SHP77 (cell line): ENCODE data around the gene PGS1.

Source experiments
- DNase-seq, 2 experiments: peaks; one replicate each; lab custom pipeline; 2025; lab: John Stamatoyannopoulos, UW

Gene PGS1

DNA sequence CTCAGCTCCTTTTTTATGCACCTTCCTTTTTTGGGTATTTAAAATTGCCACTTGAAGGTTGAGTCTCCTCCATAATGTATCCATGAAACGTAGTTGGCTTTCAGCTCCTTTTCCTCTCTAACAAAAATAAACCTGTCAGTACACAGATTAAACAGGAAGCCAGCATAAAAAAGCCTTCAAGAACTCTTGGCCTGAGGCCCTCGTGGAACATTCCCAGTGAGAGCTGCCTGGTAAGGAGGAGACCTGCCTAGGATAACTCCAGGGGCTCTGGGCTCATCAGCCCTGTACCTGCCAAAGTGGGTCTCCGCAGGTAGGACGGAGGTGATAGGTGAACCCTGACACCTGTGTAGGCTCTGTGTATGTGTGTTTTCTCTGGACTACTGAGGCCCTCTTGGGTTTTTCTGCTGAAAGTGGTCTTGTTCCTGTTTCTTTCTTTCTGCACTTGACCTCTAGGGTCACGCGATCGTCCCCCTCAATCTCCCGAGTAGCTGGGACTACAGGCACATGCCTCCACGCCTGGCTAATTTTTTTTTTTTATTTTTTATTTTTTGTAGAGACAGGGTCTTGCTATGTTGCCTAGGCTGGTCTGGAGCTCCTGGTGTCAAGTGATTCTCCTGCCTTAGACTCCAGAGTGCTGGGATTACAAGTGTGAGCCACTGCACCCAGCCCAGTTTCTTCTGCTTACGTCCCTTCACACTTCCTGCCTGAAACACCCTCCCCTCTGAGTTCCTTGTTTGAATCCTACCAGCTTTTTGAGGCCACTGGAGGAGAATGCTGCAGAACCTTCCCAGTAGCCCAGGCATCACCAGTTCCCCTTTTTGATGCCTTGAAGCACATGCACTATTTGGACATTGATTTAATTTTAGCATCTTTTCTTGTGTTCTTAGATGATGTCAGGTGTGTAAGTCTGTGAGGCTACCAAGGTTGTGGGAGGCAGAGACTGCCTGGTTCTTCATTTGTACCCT lies 9.8 kb downstream of the PGS1 start:
- DNase-seq = no peak

GRCh38 chr17:78390241-78391050 lies 12.0 kb downstream of the PGS1 start:
- DNase-seq = no peak

- no peak for DNase-seq
These were observed 12.6 kb downstream of the PGS1 start for GRCh38 chr17:78391051-78391431.

GRCh38 chr17:78391843-78392242 lies 13.4 kb downstream of the PGS1 start:
- no peak for DNase-seq

- no peak for DNase-seq
These were observed 13.8 kb downstream of the PGS1 start for GRCh38 chr17:78392295-78392694.

DNA sequence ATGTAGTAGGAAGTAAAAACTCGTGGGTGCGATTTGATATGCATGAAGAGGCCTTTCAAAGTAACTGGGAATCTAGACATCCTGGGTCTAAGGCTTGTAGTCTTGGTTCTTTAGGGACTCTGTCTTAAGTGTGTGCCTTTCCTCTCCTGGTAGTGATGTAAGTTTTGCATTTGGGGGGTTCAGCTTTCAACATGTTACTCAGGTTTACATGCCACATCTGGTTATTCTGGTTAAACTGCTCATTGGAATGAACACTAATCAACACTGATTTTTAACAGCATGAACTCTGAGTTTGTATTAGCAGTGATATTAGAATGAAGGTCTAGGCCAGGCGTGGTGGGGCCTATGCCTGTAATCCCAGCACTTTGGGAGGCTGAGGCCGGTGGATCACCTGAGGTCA lies 15.1 kb downstream of the PGS1 start:
- DNase-seq = no peak

DNA sequence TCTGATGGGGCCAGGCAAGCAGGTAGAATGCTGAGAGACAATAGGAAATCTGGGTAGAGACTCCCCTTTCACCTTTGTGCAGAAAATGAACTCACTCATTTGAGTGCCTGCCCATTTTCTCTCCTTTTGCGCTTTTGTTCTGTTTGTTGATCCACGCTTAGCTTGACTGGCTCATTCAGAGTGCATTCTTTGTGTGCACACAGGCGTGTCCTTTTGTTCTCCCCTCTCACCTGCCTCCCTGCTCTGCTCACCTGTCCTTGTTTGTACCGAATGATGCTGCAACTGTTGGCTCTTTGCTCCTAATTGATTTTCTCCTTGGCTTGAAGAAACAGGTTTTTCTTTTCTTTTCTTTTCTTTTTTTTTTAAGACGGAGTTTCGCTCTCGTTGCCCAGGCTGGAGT lies 15.8 kb downstream of the PGS1 start:
- no peak for DNase-seq

GRCh38 chr17:78395155-78395554 lies 16.7 kb downstream of the PGS1 start:
- DNase-seq = no peak

GRCh38 chr17:78396441-78397337 lies 18.2 kb downstream of the PGS1 start:
- DNase-seq = no peak

- DNase-seq = no peak
These were observed 19.2 kb downstream of the PGS1 start for GRCh38 chr17:78397681-78398101.

- DNase-seq = no peak
These were observed 19.9 kb downstream of the PGS1 start for GRCh38 chr17:78398390-78398789.

DNA sequence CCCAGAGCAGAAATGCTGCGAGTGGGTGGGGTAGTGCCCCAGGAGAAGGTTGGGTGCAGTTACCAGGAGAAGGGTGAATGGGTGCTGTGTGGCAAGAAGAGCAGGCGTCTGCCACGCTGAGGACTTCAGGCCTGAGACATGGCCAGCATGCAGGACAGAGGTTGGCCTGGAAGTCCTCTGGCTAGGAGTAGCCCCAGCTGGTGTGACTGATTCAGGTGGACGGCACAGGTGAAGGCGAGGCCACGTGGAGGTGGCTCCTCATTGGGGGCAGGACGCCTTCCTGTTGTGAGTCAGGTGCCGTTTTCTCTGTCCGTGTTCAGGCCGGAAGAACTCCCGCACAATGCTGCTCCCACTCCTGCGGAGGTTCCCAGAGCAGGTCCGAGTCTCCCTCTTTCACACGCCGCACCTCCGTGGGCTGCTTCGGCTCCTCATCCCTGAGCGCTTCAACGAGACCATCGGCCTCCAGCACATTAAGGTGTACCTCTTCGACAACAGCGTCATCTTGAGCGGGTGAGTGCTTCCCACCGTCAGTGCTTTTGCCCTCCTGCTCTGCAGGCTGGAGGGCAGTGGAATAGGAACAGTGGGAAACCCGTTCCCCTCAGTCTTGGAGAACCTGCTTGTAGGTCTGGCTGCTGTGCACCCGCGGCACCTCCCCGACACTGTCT lies 20.7 kb downstream of the PGS1 start:
- no peak for DNase-seq

DNA sequence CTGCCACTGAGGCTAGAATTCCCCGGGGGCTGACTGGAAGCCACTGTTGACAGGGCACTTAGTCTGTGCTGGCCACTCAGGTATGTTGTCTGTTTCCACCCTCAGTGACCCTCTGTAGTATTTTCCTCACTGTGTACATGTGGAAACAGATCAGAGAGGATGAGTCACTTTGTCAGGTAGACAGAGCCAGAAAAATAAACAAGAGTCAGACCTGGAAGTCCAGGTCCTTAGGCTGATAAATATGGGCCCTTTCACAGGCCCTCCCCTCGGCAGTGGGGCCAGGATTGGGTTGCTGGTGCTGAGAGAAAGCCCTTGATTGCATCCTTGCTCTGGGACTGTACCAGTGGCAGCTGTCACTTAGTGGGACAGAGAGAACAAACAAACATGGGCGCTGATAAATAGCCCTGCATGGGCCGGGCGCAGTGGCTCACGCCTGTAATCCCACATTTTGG lies 21.3 kb downstream of the PGS1 start:
- no peak for DNase-seq

- DNase-seq = no peak
These were observed 22.3 kb downstream of the PGS1 start for GRCh38 chr17:78400581-78401240.

GRCh38 chr17:78401246-78401645 lies 22.8 kb downstream of the PGS1 start:
- DNase-seq = no peak

- DNase-seq = no peak
These were observed 23.4 kb downstream of the PGS1 start for GRCh38 chr17:78401891-78402290.

DNA sequence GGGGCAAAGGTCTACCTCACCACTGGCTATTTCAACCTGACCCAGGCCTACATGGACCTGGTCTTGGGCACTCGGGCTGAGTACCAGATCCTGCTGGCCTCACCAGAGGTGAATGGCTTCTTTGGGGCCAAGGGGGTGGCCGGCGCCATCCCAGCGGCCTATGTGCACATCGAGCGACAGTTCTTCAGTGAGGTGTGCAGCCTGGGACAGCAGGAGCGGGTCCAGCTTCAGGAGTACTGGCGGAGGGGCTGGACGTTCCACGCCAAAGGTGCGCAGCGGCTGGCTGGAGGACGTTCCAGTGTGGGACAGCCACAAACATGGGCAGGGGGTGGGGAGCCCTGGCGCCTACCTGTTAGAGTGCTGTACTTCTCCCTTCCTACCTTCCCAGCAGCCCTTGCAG lies 25.4 kb downstream of the PGS1 start:
- DNase-seq = no peak

- DNase-seq = no peak
These were observed 27.9 kb downstream of the PGS1 start for GRCh38 chr17:78406396-78406795.

- DNase-seq = no peak
These were observed 28.5 kb downstream of the PGS1 start for GRCh38 chr17:78406920-78407319.

DNA sequence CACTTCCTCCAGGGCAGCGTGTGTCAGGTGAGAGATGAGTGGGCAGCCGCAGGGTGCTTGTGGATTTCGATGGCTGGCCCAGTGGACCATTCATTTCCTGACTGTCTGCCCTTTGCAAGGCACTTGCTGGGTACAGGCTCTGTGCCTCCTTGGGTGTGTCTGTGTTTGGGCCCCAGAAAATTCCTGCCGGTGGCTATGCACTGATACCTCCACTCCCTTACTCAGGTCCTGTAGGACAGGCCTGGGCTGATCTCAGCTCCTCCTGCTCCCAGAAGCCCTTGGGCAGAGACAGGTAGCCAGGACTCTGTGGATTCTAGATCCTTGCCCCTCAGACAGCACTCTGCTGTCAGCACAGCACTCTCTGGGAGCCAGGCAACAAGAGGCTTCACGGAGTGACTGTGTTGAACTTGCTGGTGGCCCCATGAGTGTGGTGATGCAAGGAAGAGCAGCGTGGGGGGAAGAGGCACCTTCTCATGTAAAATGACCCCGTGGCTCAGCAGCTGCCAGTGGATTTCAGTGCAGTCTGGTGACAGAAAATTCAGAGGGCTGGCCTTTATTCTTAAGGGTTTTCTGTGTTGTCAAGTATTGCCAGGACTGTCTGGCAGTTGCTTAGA lies 29.0 kb downstream of the PGS1 start:
- peak in 1 of 2 experiments; percentile 25 for DNase-seq
